Keratinocyte (primary cell): Measurements from ENCODE around the gene HECTD4. TPM values are rescaled to one million over a fixed set of nuclear protein-coding genes. Genes with fewer than 3 reads are reported as not detected.

ENCODE experiments used
- DNase-seq: peaks from one replicate; pipeline ENCODE4 v3.0.0-alpha.2; 2011; ENCODE audit warnings: low read depth, missing footprints, low spot score
- FAIRE-seq: peaks from 2 replicates; lab custom pipeline; 2011; peaks lifted over from hg19 to GRCh38; lab: Jason Lieb, UNC
- H2AFZ ChIP-seq: 2 replicates; pipeline ENCODE4 v1.6.0; 2012; ENCODE audit warnings: low read length, control low read depth, inconsistent platforms; ENCODE audit not compliant: control insufficient read depth
- H3K27ac ChIP-seq: 2 replicates; pipeline ENCODE4 v1.5.1; 2011; ENCODE audit warnings: low read length; ENCODE audit not compliant: control insufficient read depth, insufficient read depth
- H3K27me3 ChIP-seq: 3 replicates; pipeline ENCODE4 v1.6.0; 2011; ENCODE audit warnings: low read length; ENCODE audit not compliant: control insufficient read depth, insufficient read depth; ENCODE audit errors: extremely low read depth
- H3K36me3 ChIP-seq, 2 experiments: 2 replicates in 1 of 2; 3 replicates in 1 of 2; pipeline ENCODE4 v1.5.1; 2011; ENCODE audit warnings: low read length in 2 of 2, mild to moderate bottlenecking in 1 of 2; ENCODE audit not compliant: control insufficient read depth in 2 of 2, insufficient read depth in 2 of 2; ENCODE audit errors: extremely low read depth in 1 of 2
- H3K4me1 ChIP-seq: 3 replicates; pipeline ENCODE4 v1.5.1; 2011; ENCODE audit warnings: low read length; ENCODE audit not compliant: control insufficient read depth, insufficient read depth; ENCODE audit errors: extremely low read depth
- H3K4me2 ChIP-seq: 3 replicates; pipeline ENCODE4 v1.6.0; 2011; ENCODE audit warnings: low read depth, low read length; ENCODE audit not compliant: control insufficient read depth, insufficient read depth; ENCODE audit errors: extremely low read depth
- H3K4me3 ChIP-seq, 3 experiments: fragments of 200-600 bp in 1 of 3; sonication (generic) in 1 of 3; 2 replicates in 2 of 3; 3 replicates in 1 of 3; pipeline ENCODE4 v1.5.1; 2011 to 2016; ENCODE audit warnings: low read length in 3 of 3, mild to moderate bottlenecking in 3 of 3, control low read depth in 2 of 3, inconsistent platforms in 1 of 3, low read depth in 1 of 3, mixed read lengths in 1 of 3, mixed run types in 1 of 3, moderate library complexity in 1 of 3; ENCODE audit not compliant: control insufficient read depth in 2 of 3, insufficient read depth in 2 of 3; ENCODE audit errors: extremely low read depth in 1 of 3
- H3K79me2 ChIP-seq: 2 replicates; pipeline ENCODE4 v1.6.0; 2012; ENCODE audit warnings: low read length; ENCODE audit not compliant: control insufficient read depth, insufficient read depth
- H3K9ac ChIP-seq: 3 replicates; pipeline ENCODE4 v1.6.0; 2011; ENCODE audit warnings: low read length; ENCODE audit not compliant: control insufficient read depth, insufficient read depth; ENCODE audit errors: extremely low read depth
- H3K9me1 ChIP-seq: 3 replicates; pipeline ENCODE4 v1.6.0; 2011; ENCODE audit warnings: low read length; ENCODE audit not compliant: control insufficient read depth, insufficient read depth; ENCODE audit errors: extremely low read depth
- H3K9me3 ChIP-seq: 2 replicates; pipeline ENCODE4 v1.5.1; 2012; ENCODE audit warnings: low read depth, low read length; ENCODE audit not compliant: control insufficient read depth
- H4K20me1 ChIP-seq: 3 replicates; pipeline ENCODE4 v1.6.0; 2011; ENCODE audit warnings: low read length; ENCODE audit not compliant: control insufficient read depth, insufficient read depth; ENCODE audit errors: extremely low read depth
- EZH2 ChIP-seq: IDR thresholded peaks from one replicate; pipeline ENCODE4 v1.6.1; 2012; ENCODE audit warnings: inconsistent platforms, mild to moderate bottlenecking, low read length, moderate library complexity
- dilution Hi-C: fragments of 300-500 bp; cut with MboI; formaldehyde crosslinking; loops from one replicate; pipeline ENCODE4 v1.7.0; 2020; ENCODE audit warnings: low sequenced_read_pairs; ENCODE audit not compliant: extremely low pct_ligation_motif_present
- polyA plus RNA-seq, 5 experiments: library from polyadenylated mRNA; depleted of rRNA in 3 of 5; stranded (reverse) in 3 of 5; stranded (forward) in 1 of 5; unstranded in 1 of 5; fragments of >200 nt; gene quantifications; 1 replicate in 1 of 5; 2 replicates in 3 of 5; 3 replicates in 1 of 5; pipeline versions ENCODE4 v1.2.1 to v1.2.3, GENCODE V29; 2011 to 2012; ENCODE audit warnings: missing spikeins in 2 of 5, low read depth in 1 of 5, low replicate concordance in 1 of 5
- TF ChIP-seq, protein P1 (sequence below), 3 experiments: IDR thresholded peaks in 1 of 3; conservative IDR thresholded peaks in 1 of 3; optimal IDR thresholded peaks in 1 of 3; 2 replicates in 2 of 3; 3 replicates in 1 of 3; pipeline versions ENCODE3 to v1.5.1; 2011; ENCODE audit warnings: low read length in 3 of 3, mild to moderate bottlenecking in 3 of 3, moderate library complexity in 2 of 3, control low read depth in 1 of 3, inconsistent platforms in 1 of 3; ENCODE audit not compliant: insufficient read depth in 2 of 3; ENCODE audit errors: extremely low read depth in 1 of 3

Gene HECTD4
- polyA plus RNA-seq, 1 donor (not counting 4 experiments of a cell fraction or from before 2014, with no cell fraction given), result 7.5 TPM

DNA sequence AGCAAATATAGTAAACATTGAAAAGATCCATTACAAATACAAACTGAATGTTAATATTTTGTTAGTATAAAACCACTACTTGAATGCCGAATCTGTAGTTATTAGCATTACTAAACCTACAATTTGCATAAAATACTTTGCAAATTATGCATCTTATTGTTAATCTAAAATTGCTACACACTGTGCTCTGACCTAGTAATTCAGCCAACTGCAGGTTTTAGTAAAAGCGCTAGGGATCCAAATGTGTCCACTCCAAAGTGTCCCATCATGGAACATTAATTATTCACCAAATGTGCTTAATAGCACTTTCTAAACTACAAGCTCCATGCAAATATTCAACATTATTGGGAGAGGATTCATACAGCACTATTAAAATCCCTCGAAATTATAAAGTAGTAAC lies 14.3 kb downstream of the HECTD4 start:
- FAIRE-seq, result no peak
- Histone ChIP-seq H3K79me2 (peaks cover 35% of the 10 kb centered on the region), H4K20me1 (no peaks in the 10 kb centered on the region)

GRCh38 chr12:112362310-112362709 lies 19.9 kb downstream of the HECTD4 start:
- FAIRE-seq, result no peak
- no peak overlapping the region for H3K27ac ChIP-seq
- H3K9me1 ChIP-seq, result no peaks in the 10 kb centered on the region
- no peaks in the 10 kb centered on the region for H3K36me3 ChIP-seq
- H4K20me1 ChIP-seq, result no peaks in the 10 kb centered on the region
- no peaks in the 10 kb centered on the region for H3K4me1 ChIP-seq
- no peak overlapping the region for H2AFZ ChIP-seq
- no peak overlapping the region for H3K9ac ChIP-seq
- no peaks in the 10 kb centered on the region for H3K27me3 ChIP-seq
- DNase-seq, result no peak
- dilution Hi-C loops, result no loop called here
- H3K4me3 ChIP-seq, result no peak overlapping the region
- no peaks in the 10 kb centered on the region for H3K9me3 ChIP-seq
- H3K79me2 ChIP-seq, result peaks cover 16% of the 10 kb centered on the region
- H3K4me2 ChIP-seq, result no peak overlapping the region
- no peak for TF ChIP-seq EZH2
- TF ChIP-seq, protein P1, sequence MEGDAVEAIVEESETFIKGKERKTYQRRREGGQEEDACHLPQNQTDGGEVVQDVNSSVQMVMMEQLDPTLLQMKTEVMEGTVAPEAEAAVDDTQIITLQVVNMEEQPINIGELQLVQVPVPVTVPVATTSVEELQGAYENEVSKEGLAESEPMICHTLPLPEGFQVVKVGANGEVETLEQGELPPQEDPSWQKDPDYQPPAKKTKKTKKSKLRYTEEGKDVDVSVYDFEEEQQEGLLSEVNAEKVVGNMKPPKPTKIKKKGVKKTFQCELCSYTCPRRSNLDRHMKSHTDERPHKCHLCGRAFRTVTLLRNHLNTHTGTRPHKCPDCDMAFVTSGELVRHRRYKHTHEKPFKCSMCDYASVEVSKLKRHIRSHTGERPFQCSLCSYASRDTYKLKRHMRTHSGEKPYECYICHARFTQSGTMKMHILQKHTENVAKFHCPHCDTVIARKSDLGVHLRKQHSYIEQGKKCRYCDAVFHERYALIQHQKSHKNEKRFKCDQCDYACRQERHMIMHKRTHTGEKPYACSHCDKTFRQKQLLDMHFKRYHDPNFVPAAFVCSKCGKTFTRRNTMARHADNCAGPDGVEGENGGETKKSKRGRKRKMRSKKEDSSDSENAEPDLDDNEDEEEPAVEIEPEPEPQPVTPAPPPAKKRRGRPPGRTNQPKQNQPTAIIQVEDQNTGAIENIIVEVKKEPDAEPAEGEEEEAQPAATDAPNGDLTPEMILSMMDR (optimal IDR thresholded peaks at IDR 0.05 in 1 of 3, IDR thresholded peaks at IDR 0.05 in 1 of 3, conservative IDR thresholded peaks at IDR 0.05 in 1 of 3; ENCODE audit: extremely low read depth in 1 of 3, insufficient read depth in 2 of 3, low read length in 3 of 3), result no peak

More for the DNA sequence above, 14.3 kb downstream of the HECTD4 start:
- Histone ChIP-seq H3K4me1 (no peaks in the 10 kb centered on the region), H3K4me2 (no peak overlapping the region), H3K27ac (no peak overlapping the region), H3K9ac (no peak overlapping the region), H3K9me1 (no peaks in the 10 kb centered on the region), H2AFZ (no peak overlapping the region), H3K36me3 (no peaks in the 10 kb centered on the region), H3K9me3 (no peaks in the 10 kb centered on the region), H3K4me3 (no peak overlapping the region), H3K27me3 (no peaks in the 10 kb centered on the region)
- dilution Hi-C loops, result no loop called here
- TF ChIP-seq, protein P1 (optimal IDR thresholded peaks at IDR 0.05 in 1 of 3, IDR thresholded peaks at IDR 0.05 in 1 of 3, conservative IDR thresholded peaks at IDR 0.05 in 1 of 3; ENCODE audit: extremely low read depth in 1 of 3, insufficient read depth in 2 of 3, low read length in 3 of 3), result no peak
- no peak for TF ChIP-seq EZH2
- no peak for DNase-seq
